HFFc6 (cell line): ENCODE data around the gene HLA-DOA. TPM values are rescaled to one million over a fixed set of nuclear protein-coding genes. Genes with fewer than 3 reads are reported as not detected.

Source experiments
- DNase-seq: peaks from one replicate; pipeline ENCODE4 v3.0.0-alpha.2; 2018
- H3K27ac Mint-ChIP-seq: 2 replicates; pipeline ENCODE4 v1.8.0; 2020; ENCODE audit warnings: mild to moderate bottlenecking, mixed read lengths
- H3K27me3 Mint-ChIP-seq: 2 replicates; pipeline ENCODE4 v1.8.0; 2021; ENCODE audit warnings: mild to moderate bottlenecking, moderate library complexity, mixed read lengths; ENCODE audit not compliant: insufficient read depth
- H3K36me3 Mint-ChIP-seq: 2 replicates; pipeline ENCODE4 v1.8.0; 2021; ENCODE audit warnings: low read depth, mixed read lengths
- H3K4me1 Mint-ChIP-seq: 2 replicates; pipeline ENCODE4 v1.8.0; 2020; ENCODE audit warnings: low read depth, mixed read lengths
- H3K4me3 Mint-ChIP-seq: 2 replicates; pipeline ENCODE4 v1.8.0; 2020; ENCODE audit warnings: mild to moderate bottlenecking, moderate library complexity, mixed read lengths
- H3K9me3 Mint-ChIP-seq: 2 replicates; pipeline ENCODE4 v1.8.0; 2020; ENCODE audit warnings: mild to moderate bottlenecking, mixed read lengths
- long read RNA-seq: library from polyadenylated mRNA; unstranded; transcript quantifications from one replicate; pipeline ENCODE4 v2.0.0, GENCODE V29; 2019
- total RNA-seq, 6 experiments: library from RNA; stranded (reverse); fragmentation: NEBNext Ultra II Directional; extraction: Animal tissue kit (Norgen Biotek cat#: 25700); gene quantifications; 2 replicates in 1 of 6; 3 replicates in 5 of 6; pipeline ENCODE4 v1.2.3, GENCODE V29; 2021
- TF ChIP-seq, protein P1 (sequence below): fragments of 200-600 bp; sonication (generic); IDR thresholded peaks from 2 replicates; pipeline ENCODE4 v1.5.0; 2021; ENCODE audit warnings: antibody characterized with exemption, mild to moderate bottlenecking

Gene HLA-DOA
- not detected for total RNA-seq
- long read RNA-seq = 0 reads

DNA sequence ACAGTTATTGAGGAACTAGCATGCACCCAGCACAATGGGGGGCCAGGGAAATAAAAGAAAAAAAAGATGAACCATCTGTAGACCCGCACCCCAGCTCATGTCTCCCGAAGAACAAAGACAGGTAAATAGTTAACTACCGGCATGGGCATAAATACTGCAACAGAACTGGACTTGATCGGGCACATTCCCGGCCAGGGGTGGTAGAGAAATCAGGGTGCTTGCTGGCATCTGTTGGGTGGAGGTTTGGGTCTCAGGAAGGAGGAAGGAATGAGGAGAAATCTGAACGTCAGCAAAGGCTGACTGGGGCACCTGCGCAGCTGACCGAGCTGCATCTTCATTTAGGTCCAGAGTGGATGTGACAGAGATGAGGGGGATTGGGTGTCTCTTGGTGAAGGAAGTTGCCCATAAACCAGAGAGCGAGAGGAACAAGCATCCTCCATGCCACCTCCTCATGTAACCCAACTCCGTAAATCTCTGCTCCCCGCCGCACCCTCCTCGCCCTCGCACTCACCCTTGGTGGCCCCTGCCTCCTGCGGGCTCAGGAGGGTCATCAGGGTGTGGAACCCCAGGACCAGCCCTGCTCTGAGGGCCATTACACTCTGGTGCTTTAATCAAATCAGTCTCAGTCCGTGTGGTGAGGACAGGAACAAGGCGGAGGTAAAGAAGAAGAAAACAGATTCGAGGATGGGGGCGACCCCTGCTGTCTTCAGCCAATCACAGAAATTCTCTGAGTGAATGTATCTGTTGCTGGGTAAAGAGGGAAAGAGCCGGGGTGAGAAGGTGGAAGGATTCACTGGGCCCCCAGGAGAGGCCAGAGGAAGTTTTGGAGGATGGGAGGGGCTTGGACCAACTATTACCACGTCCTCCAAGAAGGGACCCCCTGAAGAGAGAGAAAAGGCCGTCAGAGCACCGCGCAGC, at the start of gene HLA-DOA:
Gene HLA-DOA (minus strand): TSS at position 648 of the 918 bp plus-strand sequence.
- no peak for DNase-seq
- Mint-ChIP-seq H3K4me1 (no peaks in the 10 kb centered on the region), H3K27me3 (peaks cover 53% of the 10 kb centered on the region), H3K4me3 (no peak within 1 kb of the TSS), H3K9me3 (no peaks in the 10 kb centered on the region), H3K27ac (no peak within 1 kb of the TSS), H3K36me3 (no peaks in the 10 kb centered on the region)
- TF ChIP-seq, protein P1, sequence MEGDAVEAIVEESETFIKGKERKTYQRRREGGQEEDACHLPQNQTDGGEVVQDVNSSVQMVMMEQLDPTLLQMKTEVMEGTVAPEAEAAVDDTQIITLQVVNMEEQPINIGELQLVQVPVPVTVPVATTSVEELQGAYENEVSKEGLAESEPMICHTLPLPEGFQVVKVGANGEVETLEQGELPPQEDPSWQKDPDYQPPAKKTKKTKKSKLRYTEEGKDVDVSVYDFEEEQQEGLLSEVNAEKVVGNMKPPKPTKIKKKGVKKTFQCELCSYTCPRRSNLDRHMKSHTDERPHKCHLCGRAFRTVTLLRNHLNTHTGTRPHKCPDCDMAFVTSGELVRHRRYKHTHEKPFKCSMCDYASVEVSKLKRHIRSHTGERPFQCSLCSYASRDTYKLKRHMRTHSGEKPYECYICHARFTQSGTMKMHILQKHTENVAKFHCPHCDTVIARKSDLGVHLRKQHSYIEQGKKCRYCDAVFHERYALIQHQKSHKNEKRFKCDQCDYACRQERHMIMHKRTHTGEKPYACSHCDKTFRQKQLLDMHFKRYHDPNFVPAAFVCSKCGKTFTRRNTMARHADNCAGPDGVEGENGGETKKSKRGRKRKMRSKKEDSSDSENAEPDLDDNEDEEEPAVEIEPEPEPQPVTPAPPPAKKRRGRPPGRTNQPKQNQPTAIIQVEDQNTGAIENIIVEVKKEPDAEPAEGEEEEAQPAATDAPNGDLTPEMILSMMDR = no peak

DNA sequence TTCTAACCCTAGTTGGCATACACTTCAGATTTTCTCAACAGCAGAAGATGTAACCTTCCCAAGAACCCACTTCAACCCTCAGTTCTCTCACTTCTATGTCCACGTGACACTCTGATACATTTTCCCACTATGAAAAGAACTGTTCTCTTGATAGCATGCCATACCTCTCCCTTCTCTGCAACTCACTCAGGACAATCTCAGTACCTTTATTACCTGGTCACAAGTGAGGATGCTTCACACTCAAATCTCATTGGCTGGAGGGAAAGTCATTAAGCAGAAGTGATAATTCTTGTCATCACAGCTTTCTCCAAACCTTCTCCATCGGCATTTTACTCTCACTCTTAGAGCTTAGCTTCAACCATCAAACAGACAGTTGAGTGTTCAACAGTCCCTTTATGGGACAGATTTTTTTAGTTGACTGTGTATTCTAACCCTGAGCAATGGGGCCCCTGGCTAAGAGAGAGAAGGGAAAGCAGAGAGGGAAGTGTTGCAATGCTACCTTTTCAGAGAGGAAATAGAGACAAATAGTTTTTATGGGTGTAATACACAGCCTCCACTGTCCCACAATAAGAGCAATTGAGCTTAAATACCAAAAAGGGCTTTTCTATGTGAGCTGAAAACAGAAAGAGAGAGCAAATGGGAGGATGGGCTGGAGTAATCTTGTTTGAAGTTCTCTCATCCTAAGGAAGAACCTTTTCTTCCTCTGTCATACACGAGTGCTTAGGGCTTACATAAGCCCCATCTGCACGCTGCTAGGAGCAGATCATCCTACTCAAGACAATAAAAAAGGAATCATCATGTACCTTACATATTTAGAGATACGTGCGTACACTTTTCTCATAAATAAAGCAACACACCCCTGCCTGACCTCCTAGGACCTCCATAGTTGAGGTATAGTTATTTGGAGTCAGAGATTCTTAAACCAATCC, 48.1 kb upstream of the HLA-DOA start:
- Mint-ChIP-seq H3K27me3 (peaks cover 2% of the 10 kb centered on the region), H3K4me1 (no peaks in the 10 kb centered on the region), H3K27ac (no peak overlapping the region), H3K4me3 (no peak overlapping the region), H3K36me3 (no peaks in the 10 kb centered on the region), H3K9me3 (peaks cover 4% of the 10 kb centered on the region; the same call in 1 of the 2 replicates)
- no peak for DNase-seq
- TF ChIP-seq, protein P1 = no peak

DNA sequence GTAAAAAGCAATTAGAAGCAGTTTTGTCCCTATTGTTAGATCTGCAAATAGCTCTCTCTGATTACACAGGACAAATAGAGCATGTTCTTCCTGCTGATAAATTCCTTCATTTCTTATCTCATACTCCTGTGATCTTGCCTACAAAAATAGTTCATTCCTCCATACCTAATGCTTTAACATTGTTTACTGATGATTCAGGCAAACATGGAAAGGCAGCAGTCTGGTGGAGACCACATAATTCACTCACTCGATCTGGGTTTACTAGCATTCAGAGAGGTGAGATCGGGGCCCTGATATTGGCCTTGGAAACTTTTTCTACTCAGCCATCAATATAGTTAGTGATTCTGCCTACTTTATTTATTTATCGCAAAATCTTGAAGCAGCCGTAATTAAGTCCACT, 43.8 kb upstream of the HLA-DOA start:
- TF ChIP-seq, protein P1 = no peak
- Mint-ChIP-seq H3K27me3 (peaks cover 20% of the 10 kb centered on the region), H3K9me3 (peaks cover 4% of the 10 kb centered on the region; the same call in 1 of the 2 replicates), H3K27ac (no peak overlapping the region), H3K4me1 (no peaks in the 10 kb centered on the region), H3K4me3 (no peak overlapping the region), H3K36me3 (no peaks in the 10 kb centered on the region)
- DNase-seq = no peak

DNA sequence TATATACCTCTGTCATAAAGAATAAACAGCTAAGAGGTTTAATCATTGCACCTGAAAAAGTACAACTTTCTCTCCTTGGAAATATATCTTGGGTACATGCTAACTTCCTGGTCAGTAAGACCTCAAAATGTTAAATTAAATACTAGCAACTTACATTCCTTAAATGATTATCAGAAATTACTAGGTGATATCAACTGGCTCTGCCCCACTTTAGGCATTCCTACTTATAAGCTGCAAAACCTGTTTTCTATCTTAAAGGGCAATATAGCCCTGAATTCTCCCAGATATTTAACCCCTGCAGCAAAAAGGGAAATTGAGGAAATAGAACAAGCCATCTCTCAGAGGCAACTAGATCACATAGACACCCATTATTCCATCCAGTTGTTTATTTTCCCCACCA, 43.2 kb upstream of the HLA-DOA start:
- Mint-ChIP-seq H3K4me3 (no peak overlapping the region), H3K27ac (no peak overlapping the region), H3K9me3 (peaks cover 4% of the 10 kb centered on the region; the same call in 1 of the 2 replicates), H3K27me3 (peaks cover 20% of the 10 kb centered on the region), H3K4me1 (no peaks in the 10 kb centered on the region), H3K36me3 (no peaks in the 10 kb centered on the region)
- no peak for DNase-seq
- TF ChIP-seq, protein P1 = no peak

DNA sequence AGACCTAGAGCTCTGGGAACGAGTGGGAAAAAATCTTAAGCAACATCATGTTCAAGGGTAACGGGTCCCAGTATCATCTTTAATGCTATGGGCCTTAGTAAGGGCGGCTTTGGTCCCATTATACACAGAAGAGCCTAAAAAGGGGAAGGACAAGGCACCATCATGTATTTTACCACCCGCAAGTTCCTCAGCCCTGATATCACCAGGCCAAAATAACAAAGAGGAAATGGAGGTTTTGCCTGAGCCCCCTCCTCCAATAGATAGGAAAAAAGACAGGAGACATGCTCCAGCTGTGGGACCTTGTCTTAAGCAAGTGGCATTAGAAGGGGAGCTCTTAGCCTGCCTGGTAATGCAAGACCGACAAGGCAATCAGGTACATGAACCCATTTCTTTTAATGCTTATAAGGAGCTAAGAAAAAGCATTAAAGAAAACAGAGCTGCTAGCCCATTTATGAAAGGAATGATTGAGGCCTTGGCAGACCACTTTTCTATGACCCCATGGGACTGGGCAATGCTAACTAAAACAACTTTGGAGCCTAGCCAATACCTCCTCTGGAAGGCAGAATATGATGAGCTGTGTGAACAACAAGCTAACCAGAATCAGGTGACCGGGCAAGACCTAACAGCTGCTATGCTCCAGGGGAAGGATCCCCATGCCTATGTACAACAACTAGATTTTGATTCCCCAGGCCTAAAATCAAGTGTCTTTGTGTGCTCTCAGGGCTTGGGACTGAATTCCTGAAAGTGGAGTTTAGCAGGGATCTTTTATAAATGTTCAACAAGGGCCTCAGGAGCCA, 40.8 kb upstream of the HLA-DOA start:
- Mint-ChIP-seq H3K9me3 (peaks cover 4% of the 10 kb centered on the region; the same call in 1 of the 2 replicates), H3K4me3 (no peak overlapping the region), H3K4me1 (no peaks in the 10 kb centered on the region), H3K36me3 (no peaks in the 10 kb centered on the region), H3K27me3 (peaks cover 36% of the 10 kb centered on the region), H3K27ac (no peak overlapping the region)
- TF ChIP-seq, protein P1 = no peak
- DNase-seq = no peak
